ENCODE results near the gene STPG1. TPM values are rescaled to one million over a fixed set of nuclear protein-coding genes. Genes with fewer than 3 reads are reported as not detected.

Gene STPG1
- total and polyA plus RNA-seq, 9 of the 15 experiments (the other 6 are each of a cell fraction or from before 2014, with no cell fraction given): 5.0 to 11.9 (median 8.3) TPM

- Histone ChIP-seq H3K36me3 (ENCODE audit: control insufficient read depth, insufficient read depth, low read length) (no peaks in the 10 kb centered on the region), H3K4me3 (no peak overlapping the region), H2AFZ (ENCODE audit: low read depth, low read length) (no peak overlapping the region), H3K9ac (ENCODE audit: insufficient read depth in 1 of 2, low read depth in 2 of 2, low read length in 2 of 2) (no peak overlapping the region), H4K20me1 (replicated peaks; ENCODE audit: control insufficient read depth, insufficient read depth, low read length) (no peaks in the 10 kb centered on the region; the same call in 1 of the 2 replicates), H3K79me2 (ENCODE audit: control insufficient read depth, insufficient read depth, low read length) (no peaks in the 10 kb centered on the region), H3K27ac (ENCODE audit: extremely low read depth, low read depth, low read length) (no peak overlapping the region), H3K27me3 (ENCODE audit: control insufficient read depth in 2 of 2, insufficient read depth in 2 of 2, low read length in 2 of 2) (peaks cover 0 to 21% of the 10 kb centered on the region in 2 experiments; a peak in 3 of 5 replicates), H3K4me1 (replicated peaks in 1 of 2; ENCODE audit: control insufficient read depth in 2 of 2, insufficient read depth in 2 of 2, low read length in 2 of 2) (no peaks in the 10 kb centered on the region), H3K9me3 (replicated peaks; ENCODE audit: control insufficient read depth, insufficient read depth, low read depth, low read length) (no peaks in the 10 kb centered on the region), H3K4me2 (ENCODE audit: insufficient read depth, low read length) (no peak overlapping the region), H3K9me1 (ENCODE audit: control insufficient read depth, insufficient read depth, low read length) (no peaks in the 10 kb centered on the region)
- ChIA-PET CTCF (ENCODE audit: low intra/inter-chr PET ratio) (no interaction called here), POLR2A (interaction anchor here (0.5 to 2.1 kb wide), 5 partner anchors 9 to 172 kb away, joined by 3 to 11 read pairs (median 5); no protein-coding TSS in a partner anchor)
- DNase-seq (ENCODE audit: extremely low read depth in 1 of 4, low spot score in 3 of 4) (no peak), FAIRE-seq (no peak), ATAC-seq (no peak)
- no TSS peak for BruUV-seq (replicated peaks)
- WGBS (ENCODE audit: insufficient coverage, low coverage, missing lambda C conversion rate): 51% methylated on average over 2 of the region's 2 CpGs
- in situ Hi-C loops (cut with MboI) (loop anchor here (5.0 kb wide), 1 partner anchor 74 kb away; no protein-coding TSS in a partner anchor), intact Hi-C loops (cut with micrococcal nuclease) (no loop called here)
- TF ChIP-seq XRCC4 (IDR thresholded peaks at IDR 0.05; ENCODE audit: extremely low read depth, insufficient read depth, insufficient read length) (no peak), ZBTB11 (CRISPR knock-in tag; IDR thresholded peaks at IDR 0.05) (no peak), ZNF551 (CRISPR knock-in tag; IDR thresholded peaks at IDR 0.05) (no peak), CREB3L1 (IDR thresholded peaks at IDR 0.05; ENCODE audit: borderline replicate concordance, low read depth) (no peak), ZBTB43 (CRISPR knock-in tag; IDR thresholded peaks at IDR 0.05) (no peak), KDM4B (IDR thresholded peaks at IDR 0.05; ENCODE audit: borderline replicate concordance in 2 of 2, low read depth in 1 of 2) (no peak), MAFK (IDR thresholded peaks at IDR 0.05; ENCODE audit: low read length) (no peak), ETS1 (conservative IDR thresholded peaks at IDR 0.05; ENCODE audit: control insufficient read depth, low read depth, low read length) (no peak), ZNF57 (CRISPR knock-in tag; IDR thresholded peaks at IDR 0.05) (no peak)
Measured at GRCh38 chr1:24381256-24381655, 32.3 kb downstream of the STPG1 start.
